HEK293 (cell line): ENCODE results near the gene PDLIM1.

ENCODE experiments used
- CTCF ChIA-PET: fragments of 350-600 bp; formaldehyde crosslinking; extraction: SDS; loops from one replicate; lab custom pipeline; 2021; ENCODE audit warnings: antibody characterized with exemption; lab: Yijun Ruan, JAX
- POLR2A ChIA-PET: fragments of 300-600 bp; formaldehyde crosslinking; extraction: SDS; loops from one replicate; lab custom pipeline; 2020; ENCODE audit warnings: antibody characterized with exemption, inconsistent platforms; lab: Yijun Ruan, JAX
- H3K27ac ChIP-seq: fragments of 200-500 bp; sonication (Bioruptor generic); 2 replicates; pipeline ENCODE4 v1.5.1; 2014; ENCODE audit warnings: low read depth, low read length, control low read depth, inconsistent platforms; ENCODE audit errors: extremely low read depth
- H3K36me3 ChIP-seq, 2 experiments: fragments of 200-500 bp in 1 of 2; sonication (Bioruptor generic) in 1 of 2; 1 replicate in 1 of 2; 2 replicates in 1 of 2; pipeline ENCODE4 v1.5.1; 2014 to 2017; ENCODE audit warnings: inconsistent platforms in 2 of 2, low read length in 2 of 2; ENCODE audit not compliant: control insufficient read depth in 2 of 2, insufficient read depth in 1 of 2
- H3K4me1 ChIP-seq: fragments of 200-500 bp; sonication (Bioruptor generic); 2 replicates; pipeline ENCODE4 v1.5.1; 2014; ENCODE audit warnings: mild to moderate bottlenecking, low read length, inconsistent platforms; ENCODE audit not compliant: control insufficient read depth, insufficient read depth
- H3K4me3 ChIP-seq: 2 replicates; pipeline ENCODE4 v1.5.1; 2011; ENCODE audit warnings: low read depth, mild to moderate bottlenecking, control low read depth, low read length, moderate library complexity
- H3K9me3 ChIP-seq: fragments of 200-500 bp; sonication (Bioruptor generic); 2 replicates; pipeline ENCODE4 v1.5.1; 2014; ENCODE audit warnings: low read depth, low read length, inconsistent platforms; ENCODE audit not compliant: control insufficient read depth, insufficient read depth
- EGR2 ChIP-seq: fragments of 450-650 bp; formaldehyde crosslinking; IDR thresholded peaks from 2 replicates; pipeline ENCODE4 v1.5.1; 2016; ENCODE audit warnings: low read depth, missing biosample characterization, missing genetic modification characterization
- KLF16 ChIP-seq: fragments of 450-650 bp; formaldehyde crosslinking; IDR thresholded peaks from 2 replicates; pipeline ENCODE4 v1.5.1; 2017; ENCODE audit warnings: missing biosample characterization, missing genetic modification characterization
- KLF8 ChIP-seq: fragments of 450-650 bp; formaldehyde crosslinking; IDR thresholded peaks from 2 replicates; pipeline ENCODE4 v1.5.1; 2016; ENCODE audit warnings: missing biosample characterization, missing genetic modification characterization
- PRDM2 ChIP-seq: fragments of 450-650 bp; formaldehyde crosslinking; IDR thresholded peaks from 2 replicates; pipeline ENCODE4 v1.5.1; 2016; ENCODE audit warnings: missing biosample characterization, missing genetic modification characterization, borderline replicate concordance
- WT1 ChIP-seq: fragments of 450-650 bp; formaldehyde crosslinking; IDR thresholded peaks from 2 replicates; pipeline ENCODE4 v1.5.1; 2016; ENCODE audit warnings: missing biosample characterization, missing genetic modification characterization
- ZBTB1 ChIP-seq: fragments of 450-650 bp; formaldehyde crosslinking; IDR thresholded peaks from 2 replicates; pipeline ENCODE4 v1.5.1; 2016; ENCODE audit warnings: missing biosample characterization, missing genetic modification characterization
- ZBTB6 ChIP-seq: fragments of 450-650 bp; formaldehyde crosslinking; IDR thresholded peaks from 2 replicates; pipeline ENCODE4 v1.5.1; 2017; ENCODE audit warnings: missing biosample characterization, missing genetic modification characterization
- ZNF146 ChIP-seq: fragments of 450-650 bp; formaldehyde crosslinking; IDR thresholded peaks from 2 replicates; pipeline ENCODE4 v1.5.1; 2016; ENCODE audit warnings: missing biosample characterization, missing genetic modification characterization
- ZNF23 ChIP-seq: fragments of 450-650 bp; formaldehyde crosslinking; IDR thresholded peaks from 2 replicates; pipeline ENCODE4 v1.5.1; 2016; ENCODE audit warnings: missing biosample characterization, missing genetic modification characterization, borderline replicate concordance
- ZNF248 ChIP-seq: fragments of 450-650 bp; formaldehyde crosslinking; IDR thresholded peaks from 2 replicates; pipeline ENCODE4 v1.5.1; 2017; ENCODE audit warnings: missing biosample characterization, missing genetic modification characterization
- ZNF274 ChIP-seq, 2 experiments: fragments of 200-500 bp in 1 of 2; fragments of 450-650 bp in 1 of 2; sonication (Bioruptor generic) in 1 of 2; formaldehyde crosslinking in 1 of 2; IDR thresholded peaks; 2 replicates each; pipeline versions ENCODE4 v1.5.1 to v1.6.1; 2014 to 2016; ENCODE audit warnings: borderline replicate concordance in 1 of 2, inconsistent platforms in 1 of 2, low read length in 1 of 2, missing biosample characterization in 1 of 2, missing genetic modification characterization in 1 of 2
- ZNF423 ChIP-seq: fragments of 450-650 bp; formaldehyde crosslinking; IDR thresholded peaks from 2 replicates; pipeline ENCODE4 v1.5.1; 2016; ENCODE audit warnings: missing biosample characterization, missing genetic modification characterization
- ZNF544 ChIP-seq: fragments of 450-650 bp; formaldehyde crosslinking; IDR thresholded peaks from 2 replicates; pipeline ENCODE4 v1.5.0; 2017; ENCODE audit warnings: missing biosample characterization, missing genetic modification characterization
- ZNF555 ChIP-seq: fragments of 450-650 bp; formaldehyde crosslinking; conservative IDR thresholded peaks from 2 replicates; pipeline ENCODE4 v1.5.1; 2017; ENCODE audit warnings: missing biosample characterization, mild to moderate bottlenecking, missing genetic modification characterization, inconsistent platforms
- ZNF571 ChIP-seq: fragments of 450-650 bp; formaldehyde crosslinking; IDR thresholded peaks from 2 replicates; pipeline ENCODE4 v1.5.0; 2017; ENCODE audit warnings: missing biosample characterization, missing genetic modification characterization
- ZNF585B ChIP-seq: fragments of 450-650 bp; formaldehyde crosslinking; IDR thresholded peaks from 2 replicates; pipeline ENCODE4 v1.5.1; 2016; ENCODE audit warnings: missing biosample characterization, missing genetic modification characterization
- ZNF624 ChIP-seq: fragments of 450-650 bp; formaldehyde crosslinking; IDR thresholded peaks from 2 replicates; pipeline ENCODE4 v1.5.1; 2017; ENCODE audit warnings: missing biosample characterization, missing genetic modification characterization
- ZNF626 ChIP-seq: fragments of 450-650 bp; sonication (Bioruptor Pico); formaldehyde crosslinking; IDR thresholded peaks from 2 replicates; pipeline ENCODE4 v1.5.1; 2018; ENCODE audit warnings: missing biosample characterization, missing genetic modification characterization, inconsistent platforms
- ZNF660 ChIP-seq: fragments of 450-650 bp; IDR thresholded peaks from 2 replicates; pipeline ENCODE4 v1.5.1; 2018; ENCODE audit warnings: missing biosample characterization, mild to moderate bottlenecking, missing genetic modification characterization
- ZNF670 ChIP-seq: fragments of 450-650 bp; formaldehyde crosslinking; IDR thresholded peaks from 2 replicates; pipeline ENCODE4 v1.5.1; 2016; ENCODE audit warnings: missing biosample characterization, missing genetic modification characterization, low read depth
- ZNF777 ChIP-seq: fragments of 450-650 bp; formaldehyde crosslinking; IDR thresholded peaks from 2 replicates; pipeline ENCODE4 v1.5.1; 2017; ENCODE audit warnings: missing biosample characterization, missing genetic modification characterization, borderline replicate concordance
- ZNF837 ChIP-seq: fragments of 450-650 bp; formaldehyde crosslinking; IDR thresholded peaks from 2 replicates; pipeline ENCODE4 v1.5.1; 2016; ENCODE audit warnings: missing biosample characterization, missing genetic modification characterization
- ZXDB ChIP-seq: fragments of 450-650 bp; formaldehyde crosslinking; IDR thresholded peaks from 2 replicates; pipeline ENCODE4 v1.5.1; 2016; ENCODE audit warnings: missing biosample characterization, missing genetic modification characterization
- TF ChIP-seq, protein P1 (sequence below): fragments of 450-650 bp; formaldehyde crosslinking; IDR thresholded peaks from 2 replicates; pipeline ENCODE4 v1.5.1; 2016; ENCODE audit warnings: missing biosample characterization, missing genetic modification characterization
- TF ChIP-seq, protein P2 (sequence below): fragments of 450-650 bp; formaldehyde crosslinking; IDR thresholded peaks from 2 replicates; pipeline ENCODE4 v1.5.1; 2016; ENCODE audit warnings: missing biosample characterization, missing genetic modification characterization

The PDLIM1 gene

DNA sequence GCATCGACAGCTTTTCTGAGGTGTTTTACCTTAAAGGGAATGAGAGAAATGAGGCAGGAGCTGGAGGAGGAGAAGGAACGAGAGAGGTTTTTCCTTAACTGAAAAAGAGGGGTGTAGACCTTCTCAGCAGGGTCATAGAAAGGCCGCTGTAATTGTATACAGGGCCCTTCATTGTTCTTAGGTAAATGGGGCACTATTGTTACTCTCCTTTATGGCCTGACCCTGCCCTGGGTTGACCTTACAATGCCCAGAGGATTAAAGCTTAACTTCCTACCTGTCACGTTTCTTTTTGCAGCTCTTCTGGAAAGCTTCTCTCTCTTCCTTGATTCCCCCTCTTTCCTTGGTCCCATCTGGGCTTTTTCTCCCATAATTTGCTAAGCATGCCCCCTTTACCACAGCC is 13.7 kb upstream of the PDLIM1 start:
- H3K27ac ChIP-seq = no peak overlapping the region
- H3K9me3 ChIP-seq = no peaks in the 10 kb centered on the region
- no peaks in the 10 kb centered on the region for H3K36me3 ChIP-seq
- peaks cover 20% of the 10 kb centered on the region for H3K4me1 ChIP-seq
- no peak overlapping the region for H3K4me3 ChIP-seq
- CTCF ChIA-PET = no interaction called here
- TF ChIP-seq ZNF626 (tag by site-specific recombination) (no peak), ZNF585B (tag by site-specific recombination) (no peak), ZNF670 (tag by site-specific recombination) (no peak), ZNF837 (tag by site-specific recombination) (no peak), ZNF777 (no peak), ZNF423 (tag by site-specific recombination) (no peak), WT1 (tag by site-specific recombination) (no peak), ZNF544 (tag by site-specific recombination) (no peak), ZBTB1 (tag by site-specific recombination) (no peak), ZNF571 (no peak), ZNF660 (no peak), ZNF23 (tag by site-specific recombination) (no peak), ZNF274 (IDR thresholded peaks at IDR 0.05; ENCODE audit: low read length) (no peak), ZNF274 (tag by site-specific recombination; IDR thresholded peaks at IDR 0.05; ENCODE audit: borderline replicate concordance) (no peak), ZXDB (tag by site-specific recombination) (no peak), KLF8 (tag by site-specific recombination) (no peak), EGR2 (no peak), ZNF555 (no peak), ZNF248 (tag by site-specific recombination) (no peak)
- TF ChIP-seq, protein P1, sequence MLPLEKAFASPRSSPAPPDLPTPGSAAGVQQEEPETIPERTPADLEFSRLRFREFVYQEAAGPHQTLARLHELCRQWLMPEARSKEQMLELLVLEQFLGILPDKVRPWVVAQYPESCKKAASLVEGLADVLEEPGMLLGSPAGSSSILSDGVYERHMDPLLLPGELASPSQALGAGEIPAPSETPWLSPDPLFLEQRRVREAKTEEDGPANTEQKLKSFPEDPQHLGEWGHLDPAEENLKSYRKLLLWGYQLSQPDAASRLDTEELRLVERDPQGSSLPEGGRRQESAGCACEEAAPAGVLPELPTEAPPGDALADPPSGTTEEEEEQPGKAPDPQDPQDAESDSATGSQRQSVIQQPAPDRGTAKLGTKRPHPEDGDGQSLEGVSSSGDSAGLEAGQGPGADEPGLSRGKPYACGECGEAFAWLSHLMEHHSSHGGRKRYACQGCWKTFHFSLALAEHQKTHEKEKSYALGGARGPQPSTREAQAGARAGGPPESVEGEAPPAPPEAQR (tag by site-specific recombination) = no peak
- POLR2A ChIA-PET = no interaction called here

DNA sequence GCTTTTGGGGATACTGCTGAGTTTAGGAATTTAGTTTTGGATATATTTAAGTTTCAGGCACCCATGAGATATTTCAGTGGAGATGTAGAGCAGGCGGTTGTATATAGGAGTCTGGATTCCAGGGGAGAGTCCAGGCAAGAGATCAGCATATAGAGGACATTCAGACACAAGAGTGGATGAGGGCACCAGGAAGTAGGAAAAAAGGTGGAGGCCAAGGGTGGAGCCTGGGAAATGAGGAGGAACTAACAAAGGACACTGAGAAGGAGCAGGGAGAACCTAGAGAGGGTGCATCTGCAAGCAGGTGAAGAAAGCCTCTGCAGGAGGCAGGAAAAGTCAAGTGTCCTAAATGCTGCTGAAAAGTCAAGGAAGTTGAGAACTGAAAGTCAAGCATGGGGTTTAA is 13.1 kb upstream of the PDLIM1 start:
- no peaks in the 10 kb centered on the region for H3K36me3 ChIP-seq
- H3K27ac ChIP-seq = no peak overlapping the region
- ChIA-PET CTCF (interaction anchor here (1.5 kb wide), 2 partner anchors 57 to 70 kb away, joined by 4 to 8 read pairs; no protein-coding TSS in a partner anchor), POLR2A (no interaction called here)
- H3K9me3 ChIP-seq = no peaks in the 10 kb centered on the region
- H3K4me3 ChIP-seq = no peak overlapping the region
- no peak for TF ChIP-seq KLF16 (tag by site-specific recombination)
- no peak for TF ChIP-seq PRDM2
- no peak for TF ChIP-seq ZBTB6 (tag by site-specific recombination)
- TF ChIP-seq ZNF248 (tag by site-specific recombination) = no peak
- TF ChIP-seq ZNF624 = no peak
- TF ChIP-seq, protein P2, sequence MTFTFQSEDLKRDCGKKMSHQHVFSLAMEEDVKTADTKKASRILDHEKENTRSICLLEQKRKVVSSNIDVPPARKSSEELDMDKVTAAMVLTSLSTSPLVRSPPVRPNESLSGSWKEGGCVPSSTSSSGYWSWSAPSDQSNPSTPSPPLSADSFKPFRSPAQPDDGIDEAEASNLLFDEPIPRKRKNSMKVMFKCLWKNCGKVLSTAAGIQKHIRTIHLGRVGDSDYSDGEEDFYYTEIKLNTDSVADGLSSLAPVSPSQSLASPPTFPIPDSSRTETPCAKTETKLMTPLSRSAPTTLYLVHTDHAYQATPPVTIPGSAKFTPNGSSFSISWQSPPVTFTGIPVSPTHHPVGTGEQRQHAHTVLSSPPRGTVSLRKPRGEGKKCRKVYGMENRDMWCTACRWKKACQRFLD (tag by site-specific recombination) = no peak
- no peak for TF ChIP-seq ZNF146 (tag by site-specific recombination)
- peaks cover 15% of the 10 kb centered on the region for H3K4me1 ChIP-seq
